Activated CD8-positive, alpha-beta memory T cell treated with anti-CD3 and anti-CD28 coated beads, Interleukin-2, amount 50 U/mL, for 4 hours (primary cell): Measurements from ENCODE around the gene SMIM36.
"Not testable (repeated sequence)": the region's sequence is repeated elsewhere in the genome, so short reads cannot be mapped to it uniquely, and the experiment has no call there.

ENCODE experiments used
- DNase-seq: peaks from one replicate; pipeline ENCODE4 v3.0.0-alpha.2; 2020

Gene SMIM36

DNA sequence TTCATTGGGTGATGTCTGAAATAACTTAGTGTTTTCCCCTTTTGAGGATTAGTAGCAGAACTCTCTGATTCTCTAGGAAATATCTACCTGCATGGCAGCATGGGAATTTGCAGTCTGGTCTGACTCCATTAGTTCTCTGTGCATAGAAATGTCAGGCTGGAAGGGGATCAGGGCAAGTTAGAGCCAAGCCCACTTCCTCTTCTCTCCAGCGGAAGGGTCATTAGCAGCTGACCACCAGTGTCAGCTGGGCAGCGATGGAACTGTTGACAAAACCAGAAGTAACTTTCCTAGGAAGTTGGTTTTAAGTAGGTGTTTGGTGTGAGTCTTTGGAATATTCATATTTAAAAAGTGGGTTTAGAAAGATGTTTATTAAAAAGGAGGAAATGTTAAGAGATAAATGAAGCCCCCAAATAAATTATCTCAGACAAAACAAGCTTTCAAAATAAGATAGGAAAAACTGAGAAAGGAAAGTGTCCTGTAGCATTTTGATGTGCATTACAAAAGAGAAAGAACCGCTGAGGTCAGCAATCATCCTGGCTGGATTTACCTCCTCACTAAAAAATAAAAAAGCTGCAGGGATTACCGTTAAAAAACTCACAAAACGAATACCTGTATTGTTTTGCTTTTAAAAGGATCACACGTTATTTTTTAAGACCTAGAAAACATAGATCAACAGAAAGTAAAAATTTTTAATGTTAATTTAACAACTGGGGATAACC, 57.3 kb downstream of the SMIM36 start:
- DNase-seq = no peak

DNA sequence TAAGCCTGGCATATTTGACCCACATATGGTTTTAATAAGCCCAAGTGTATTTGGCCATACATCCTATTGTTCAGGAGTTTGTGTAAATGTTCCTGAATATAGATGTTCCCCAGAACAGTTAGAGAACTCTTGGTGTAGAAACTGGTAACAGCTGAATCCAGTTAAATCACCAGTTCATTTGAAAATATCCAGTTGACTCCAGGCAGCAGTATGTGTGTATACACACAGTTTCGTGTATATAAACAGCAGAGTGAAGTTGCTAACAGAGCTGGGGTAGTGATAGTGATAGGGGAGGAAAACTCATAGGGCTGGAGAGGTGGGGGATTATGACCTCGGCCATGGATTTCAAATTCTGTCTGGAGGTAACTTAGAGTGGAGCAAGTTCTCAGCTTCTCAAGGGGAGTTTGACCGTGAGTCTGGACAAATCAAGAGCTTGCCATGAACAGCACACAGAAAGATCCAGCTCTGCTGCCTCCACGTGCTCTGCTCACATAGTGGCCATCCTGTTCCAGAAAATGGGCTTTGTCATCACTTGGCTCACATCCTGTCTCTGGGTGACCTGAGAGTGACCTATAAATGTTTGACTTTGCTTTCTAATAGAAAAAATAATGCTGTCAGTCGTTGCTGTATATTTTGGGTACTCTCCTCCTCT, 59.0 kb downstream of the SMIM36 start:
- no peak for DNase-seq

DNA sequence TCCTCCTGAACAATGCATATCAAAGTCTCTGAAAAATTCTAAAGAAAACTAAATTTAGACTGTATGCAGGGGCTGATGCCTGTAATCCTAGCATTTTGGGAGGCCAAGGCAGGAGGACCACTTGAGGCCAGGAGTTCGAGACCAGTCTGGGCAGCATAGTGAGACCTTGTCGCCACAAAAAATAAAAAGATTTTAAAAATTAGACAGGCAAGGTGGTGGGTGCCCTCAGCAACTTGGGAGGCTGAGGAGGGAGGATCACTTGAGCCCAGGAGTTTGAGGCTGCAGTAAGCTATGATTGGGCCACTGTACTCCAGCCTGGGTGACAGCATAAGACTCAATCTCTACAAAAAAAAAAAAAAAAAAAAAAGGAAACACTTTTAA, 59.5 kb downstream of the SMIM36 start:
- DNase-seq = no peak

DNA sequence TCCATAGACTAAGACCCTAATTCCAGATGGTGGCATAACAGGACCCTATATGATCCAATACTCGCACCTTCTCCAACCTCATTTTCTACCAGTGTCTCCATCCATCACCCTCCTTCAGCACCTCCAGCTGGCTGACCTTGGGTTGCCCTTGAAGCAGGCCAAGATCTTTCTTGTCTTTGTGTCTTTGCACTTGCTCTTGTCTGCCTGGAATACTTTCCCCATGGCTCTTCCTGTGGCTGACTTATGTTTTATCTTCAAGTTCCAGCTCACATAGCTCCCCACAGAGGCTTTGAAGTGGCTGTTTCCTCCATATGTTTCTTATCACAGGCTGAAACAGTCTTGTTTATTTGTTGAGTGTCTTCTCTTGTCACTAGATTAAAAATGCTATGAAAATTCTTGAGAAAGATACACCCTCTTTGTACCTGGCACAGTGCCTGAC, 60.0 kb downstream of the SMIM36 start:
- no peak for DNase-seq

DNA sequence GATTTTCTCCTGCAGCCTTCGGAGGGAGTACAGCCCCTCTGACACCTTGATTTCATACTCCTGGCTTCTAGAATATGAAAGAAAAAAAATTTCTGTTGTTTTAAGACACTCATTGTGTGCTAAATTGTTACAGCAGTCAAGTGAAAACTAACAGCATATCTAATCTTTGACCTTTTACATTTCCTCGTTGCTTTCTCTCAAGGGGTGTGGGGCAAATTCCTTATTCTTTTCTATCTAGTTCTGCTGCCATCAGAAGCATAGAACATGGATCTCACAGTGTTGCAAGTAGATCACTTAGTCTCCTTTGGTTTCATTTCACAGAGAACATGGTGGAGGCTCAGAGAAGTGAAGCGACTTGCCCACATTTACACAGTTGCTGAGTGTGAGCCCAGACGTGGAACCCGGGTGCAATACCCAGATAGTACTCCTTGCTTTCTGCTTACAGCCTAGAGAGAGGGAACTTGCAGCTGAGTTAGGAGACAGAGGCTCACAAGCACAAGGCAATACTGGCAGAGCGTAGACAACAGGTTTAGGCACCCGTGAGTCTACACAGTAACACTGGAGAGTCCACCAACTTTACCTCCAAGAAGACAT, 60.9 kb downstream of the SMIM36 start:
- no peak for DNase-seq

DNA sequence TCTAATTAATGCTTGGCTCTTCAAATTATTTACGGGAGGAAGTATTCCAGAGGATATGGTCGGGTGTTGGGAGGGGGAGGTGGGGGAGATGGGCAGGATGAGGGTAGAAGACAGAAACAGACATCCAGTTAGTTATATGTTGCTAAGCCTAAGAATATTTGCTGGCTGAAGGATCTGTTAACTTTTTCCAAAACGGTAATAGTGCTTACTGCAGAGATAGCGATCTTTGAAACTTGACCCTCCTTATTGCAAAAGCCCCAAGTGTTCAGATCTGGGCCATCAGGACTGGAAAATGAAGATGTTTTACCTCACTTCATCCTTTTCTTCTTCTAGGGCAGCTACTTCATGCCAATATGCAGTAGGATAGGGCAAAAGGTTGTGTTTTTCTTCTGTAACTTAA, 62.6 kb downstream of the SMIM36 start:
- DNase-seq = no peak

DNA sequence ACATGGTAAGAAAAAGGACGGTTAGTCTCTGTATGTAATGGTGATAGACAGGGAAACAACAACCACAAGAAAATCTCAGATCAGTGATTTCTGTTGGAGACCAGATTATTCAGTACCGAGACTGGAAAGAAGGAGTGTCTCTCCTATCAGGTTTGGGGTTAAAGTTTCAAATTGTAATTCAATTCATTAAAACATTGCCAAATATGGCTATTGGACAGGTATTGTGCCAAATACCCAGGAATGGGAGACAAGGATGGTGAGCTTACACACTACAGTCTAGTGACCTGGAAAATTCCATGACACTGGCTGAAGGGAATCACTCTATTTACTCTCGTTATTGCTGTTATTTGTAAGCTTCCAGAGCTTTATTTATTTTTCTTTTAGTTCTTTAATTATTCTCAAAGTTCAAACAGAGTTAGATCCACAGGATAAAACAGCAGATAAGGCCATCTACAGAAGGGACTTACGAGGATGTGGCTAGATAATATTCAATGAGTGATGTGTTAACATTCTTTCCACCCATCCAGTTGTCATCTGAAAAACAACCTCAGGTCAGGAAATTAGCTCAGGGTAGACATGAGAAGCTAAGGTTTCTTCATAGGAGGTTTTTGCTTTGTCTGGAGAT, 64.6 kb downstream of the SMIM36 start:
- DNase-seq = no peak

DNA sequence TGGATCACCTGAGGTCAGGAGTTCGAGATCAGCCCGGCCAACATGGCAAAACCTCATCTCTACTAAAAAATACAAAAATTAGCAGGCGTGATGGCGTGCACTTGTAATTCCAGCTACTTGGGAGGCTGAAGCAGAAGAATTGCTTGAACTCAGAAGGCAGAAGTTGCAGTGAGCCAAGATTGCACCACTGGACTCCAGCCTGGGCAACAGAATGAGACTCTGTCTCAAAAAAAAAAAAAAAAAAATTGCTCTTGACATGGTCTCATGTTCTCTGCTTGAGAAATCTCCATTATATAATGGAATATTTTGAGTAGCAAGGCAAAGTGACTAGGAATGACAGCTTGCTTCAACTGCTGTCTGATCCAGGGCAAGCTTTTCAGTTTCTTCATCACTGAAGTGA, 65.2 kb downstream of the SMIM36 start:
- DNase-seq = not testable (repeated sequence)

DNA sequence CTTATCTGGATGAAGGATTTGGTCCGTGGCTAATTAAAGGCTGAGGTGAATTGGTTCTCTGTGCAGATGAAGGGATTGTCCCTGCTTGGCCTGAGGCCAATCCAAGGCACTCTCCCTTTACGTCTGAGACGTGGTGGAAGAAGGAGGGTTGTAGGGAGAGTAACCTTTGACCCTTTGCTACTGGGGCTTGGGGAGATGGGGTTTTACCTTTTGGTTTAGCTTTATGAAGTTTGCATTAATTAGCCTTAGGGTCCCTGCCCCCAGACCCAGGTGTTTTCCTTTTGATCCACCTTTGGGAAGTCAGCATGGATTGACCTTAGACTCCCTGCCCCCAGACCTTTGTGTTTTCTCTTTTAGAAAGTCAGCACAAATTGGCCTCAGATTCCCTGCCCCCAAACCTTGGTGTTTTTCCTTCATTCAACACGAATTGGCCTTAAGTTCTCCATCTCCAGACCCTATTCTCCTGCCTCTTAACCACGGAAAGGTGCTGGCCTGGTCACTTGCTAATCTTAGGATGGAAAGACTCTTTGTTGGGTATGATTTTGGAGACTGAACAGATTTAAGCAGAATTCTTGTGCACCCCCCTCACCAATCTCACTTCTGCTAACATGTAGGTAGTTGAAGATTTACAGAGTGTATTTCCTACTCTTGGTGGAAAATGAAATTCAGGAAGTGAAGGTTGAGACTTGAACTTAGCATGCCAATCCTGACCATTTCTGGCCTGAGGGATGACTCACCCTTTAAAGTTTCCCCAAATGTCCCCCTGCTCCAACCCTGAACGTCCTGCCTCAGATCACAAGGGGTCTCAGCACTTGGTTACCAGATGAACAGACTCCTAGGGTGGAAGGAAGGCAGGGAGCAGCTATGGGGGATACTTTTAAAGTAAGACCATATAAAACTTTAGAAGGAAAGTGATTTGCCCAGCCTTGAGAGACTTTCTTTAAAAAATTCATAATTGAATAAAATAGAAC, 66.5 kb downstream of the SMIM36 start:
- no peak for DNase-seq

DNA sequence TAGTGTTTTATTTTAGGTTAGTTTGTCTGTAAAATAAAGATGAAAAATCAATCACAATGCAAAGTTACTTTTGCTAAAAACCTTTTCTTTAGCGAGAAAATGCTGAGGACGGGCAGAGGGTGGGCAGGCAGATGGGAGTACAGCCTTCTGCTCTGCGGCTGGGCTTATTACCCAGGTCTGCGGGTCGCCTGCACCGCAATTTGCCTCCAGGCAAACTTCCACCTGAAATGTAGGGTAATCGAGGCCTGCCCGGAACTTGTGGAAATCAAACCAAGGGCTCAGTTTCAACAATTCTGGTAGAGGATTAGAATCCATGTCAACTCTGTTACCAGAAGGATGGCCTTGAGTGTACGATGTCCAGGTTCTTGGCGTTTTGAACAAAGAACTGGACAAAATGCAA, 67.3 kb downstream of the SMIM36 start:
- DNase-seq = no peak

DNA sequence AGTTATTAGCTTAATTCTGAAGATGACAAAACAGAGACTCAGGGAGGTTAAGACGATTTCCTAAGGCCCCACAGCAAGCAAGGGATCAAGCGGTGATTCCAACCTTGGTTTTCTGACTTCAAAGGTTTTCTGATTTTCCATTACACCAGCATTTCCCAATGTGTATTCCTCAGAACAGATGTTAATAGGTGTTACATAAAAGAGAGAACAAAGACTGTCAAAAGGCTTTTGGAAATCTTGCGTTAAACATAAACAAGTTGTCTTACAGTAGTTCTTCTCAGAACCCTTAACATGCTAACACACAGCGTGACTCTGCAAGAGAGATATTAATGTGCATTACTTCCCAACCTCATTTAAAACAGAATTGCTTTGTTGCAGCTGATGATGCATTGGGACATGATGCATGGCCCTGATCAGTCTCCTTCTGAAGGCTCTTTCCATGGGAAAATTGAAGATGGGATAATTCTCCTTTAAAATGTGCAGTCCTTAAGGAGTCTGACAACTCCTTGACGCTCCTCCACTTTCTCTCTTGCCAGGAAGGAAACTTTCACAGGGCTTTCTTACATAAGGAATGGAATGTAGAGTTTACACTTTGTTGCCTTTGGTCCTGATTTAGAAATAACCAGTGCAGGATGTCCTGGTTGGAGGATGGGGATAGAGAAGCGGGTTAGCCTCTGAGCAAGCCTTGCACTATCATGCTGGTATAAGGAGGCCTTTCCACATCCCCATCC, 68.1 kb downstream of the SMIM36 start:
- no peak for DNase-seq

DNA sequence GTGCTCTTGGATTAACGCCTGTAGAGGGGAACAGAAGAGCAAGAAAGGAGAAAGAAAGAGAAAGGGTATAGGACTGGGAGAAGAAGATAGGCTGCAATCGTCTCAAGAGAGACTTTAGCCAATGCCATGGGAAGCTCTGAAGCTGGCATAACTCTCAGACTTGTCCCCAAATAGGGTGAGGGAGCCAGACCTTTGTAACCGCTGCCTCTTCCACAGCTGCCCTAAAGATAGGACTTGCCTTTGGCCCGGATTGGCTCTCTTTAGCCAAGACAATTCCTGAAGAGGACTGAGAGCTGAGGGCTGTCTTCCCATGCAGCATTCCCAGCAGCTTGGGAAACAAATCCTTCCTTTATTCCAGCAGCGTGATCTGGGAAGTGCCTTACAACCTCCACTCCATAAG, 68.8 kb downstream of the SMIM36 start:
- no peak for DNase-seq

DNA sequence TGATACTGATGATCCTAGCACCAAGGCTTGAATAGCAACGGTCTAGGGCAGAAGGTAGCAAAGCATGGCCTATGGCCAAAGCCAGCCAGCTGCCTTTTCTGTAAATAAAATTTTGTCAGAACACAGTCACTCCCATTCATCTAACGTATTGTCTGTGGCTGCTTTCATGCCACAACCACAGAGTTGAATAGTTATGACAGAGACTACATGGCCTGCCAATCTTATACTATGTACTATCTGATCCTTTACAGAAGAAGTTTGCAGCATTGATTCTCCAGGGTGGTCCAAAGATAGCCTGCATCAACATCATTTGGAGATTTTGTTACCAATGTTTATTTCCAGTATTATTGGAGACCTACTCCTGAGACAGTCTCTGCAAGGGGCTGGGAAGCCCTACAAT, 69.7 kb downstream of the SMIM36 start:
- no peak for DNase-seq

DNA sequence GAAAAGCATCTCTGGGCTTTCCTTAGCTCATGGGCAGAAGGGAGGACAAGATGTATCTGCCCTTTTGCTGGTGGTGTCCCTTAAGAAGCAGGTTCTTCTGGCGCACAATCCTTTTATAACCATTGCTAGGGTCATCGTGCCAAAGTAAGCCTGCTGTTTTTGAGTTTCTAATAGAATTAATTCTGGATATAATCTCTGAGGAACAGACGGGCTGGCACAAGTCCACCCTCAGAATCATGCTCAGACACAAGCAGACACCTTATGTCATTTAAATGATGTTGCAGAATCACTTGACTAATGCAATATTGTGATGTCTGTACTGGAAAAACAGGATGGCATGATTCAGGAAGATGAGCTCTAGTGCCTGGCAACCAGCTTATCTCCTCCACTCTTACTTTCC, 70.9 kb downstream of the SMIM36 start:
- DNase-seq = no peak

DNA sequence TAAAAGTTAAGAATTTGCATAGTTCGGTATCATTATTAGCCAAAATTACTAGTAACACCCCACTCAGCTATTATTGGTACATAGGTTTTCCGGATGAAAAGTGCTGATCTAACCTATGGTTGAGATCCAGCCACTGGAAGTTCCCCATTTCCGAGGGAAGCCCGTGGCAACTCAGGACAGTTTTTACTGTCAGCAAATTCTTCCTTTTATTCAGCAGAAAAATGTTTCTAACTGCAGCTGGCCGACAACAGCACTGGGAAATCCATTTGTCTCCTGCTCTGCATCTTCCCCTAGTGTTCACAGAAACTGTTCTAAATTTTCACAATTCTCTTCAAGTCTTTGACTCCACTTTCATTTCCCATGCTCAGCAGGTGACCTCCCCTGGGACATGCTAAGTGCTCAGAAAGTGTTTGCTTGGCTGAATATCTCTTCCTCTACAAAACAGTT, 74.1 kb downstream of the SMIM36 start:
- no peak for DNase-seq

DNA sequence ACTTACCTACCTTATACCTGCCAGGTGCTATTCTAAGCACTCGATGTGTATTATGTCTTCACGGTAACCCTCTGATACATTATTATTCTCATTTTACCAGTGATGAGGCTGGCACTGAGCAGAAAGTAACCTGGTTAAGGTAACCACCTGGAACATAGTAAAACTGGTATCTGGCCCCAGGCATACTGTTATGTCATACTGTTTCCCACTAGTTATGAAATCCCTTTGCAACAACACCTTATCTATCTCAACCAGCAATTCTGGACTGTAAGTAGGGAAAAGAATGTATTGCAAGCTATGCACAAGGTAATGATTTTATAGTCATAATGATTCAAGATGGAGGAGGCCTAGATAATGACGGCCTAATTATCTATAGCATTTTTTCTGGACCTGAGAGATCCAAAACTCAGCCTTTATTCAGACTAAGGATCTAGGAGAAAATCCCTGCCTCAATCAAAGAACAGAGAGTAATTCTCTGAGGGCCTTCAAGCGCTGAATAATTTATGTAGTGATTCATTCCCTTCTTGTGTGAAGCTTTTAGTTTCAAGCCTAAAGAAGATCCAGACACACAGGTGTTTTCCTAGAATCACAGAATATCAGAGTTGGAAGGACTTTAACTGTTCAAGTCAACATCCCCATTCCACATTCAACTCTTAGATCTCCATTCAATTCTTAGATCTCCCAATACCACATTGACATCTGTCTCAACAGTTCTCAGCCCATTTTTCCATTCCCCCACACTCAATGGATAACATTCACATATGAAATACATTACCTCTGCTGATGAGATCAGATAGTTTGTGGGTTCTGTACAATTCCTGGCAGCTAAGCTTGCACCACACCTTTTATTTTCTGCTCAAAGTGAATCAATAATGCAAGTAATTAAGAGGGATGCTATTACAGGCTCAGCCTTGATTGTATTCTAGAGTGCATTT, 74.8 kb downstream of the SMIM36 start:
- no peak for DNase-seq

DNA sequence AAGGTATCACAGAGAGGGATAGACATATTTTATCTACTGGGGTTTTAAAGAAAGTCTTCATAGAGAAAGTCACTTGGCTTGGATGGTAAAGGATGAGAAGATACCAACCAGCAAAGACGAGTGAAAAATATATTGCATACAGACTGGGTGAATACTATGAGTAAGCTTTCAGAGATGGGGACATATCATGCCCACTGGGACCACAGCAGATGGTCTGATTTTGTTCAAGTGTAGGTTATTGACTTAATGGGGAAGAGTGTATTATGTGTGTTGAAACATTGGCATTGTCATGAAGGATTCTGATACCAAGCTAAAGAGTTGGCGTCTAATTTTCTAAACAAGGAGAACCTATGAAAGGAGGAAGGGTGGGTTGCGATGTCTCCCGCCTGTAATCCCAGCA, 75.8 kb downstream of the SMIM36 start:
- no peak for DNase-seq

DNA sequence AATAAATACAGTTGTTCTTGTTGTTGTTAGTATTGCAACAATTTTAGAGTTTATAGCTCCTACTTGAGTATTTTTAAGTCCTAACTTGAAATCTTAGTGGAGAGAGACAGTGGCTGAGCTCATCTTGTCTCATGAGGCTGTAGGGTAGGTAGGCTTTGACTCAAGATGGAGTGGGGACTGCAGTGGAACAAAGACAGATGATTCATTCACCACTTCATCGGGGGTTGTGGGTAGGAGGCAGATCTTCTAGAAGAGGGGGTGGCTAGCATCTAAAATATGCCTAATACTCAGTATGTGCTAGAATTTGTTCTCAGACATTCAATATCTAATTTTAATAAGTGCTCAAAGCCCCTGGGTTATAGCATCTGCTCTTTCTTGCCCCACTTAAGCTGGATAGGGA, 76.5 kb downstream of the SMIM36 start:
- DNase-seq = no peak

DNA sequence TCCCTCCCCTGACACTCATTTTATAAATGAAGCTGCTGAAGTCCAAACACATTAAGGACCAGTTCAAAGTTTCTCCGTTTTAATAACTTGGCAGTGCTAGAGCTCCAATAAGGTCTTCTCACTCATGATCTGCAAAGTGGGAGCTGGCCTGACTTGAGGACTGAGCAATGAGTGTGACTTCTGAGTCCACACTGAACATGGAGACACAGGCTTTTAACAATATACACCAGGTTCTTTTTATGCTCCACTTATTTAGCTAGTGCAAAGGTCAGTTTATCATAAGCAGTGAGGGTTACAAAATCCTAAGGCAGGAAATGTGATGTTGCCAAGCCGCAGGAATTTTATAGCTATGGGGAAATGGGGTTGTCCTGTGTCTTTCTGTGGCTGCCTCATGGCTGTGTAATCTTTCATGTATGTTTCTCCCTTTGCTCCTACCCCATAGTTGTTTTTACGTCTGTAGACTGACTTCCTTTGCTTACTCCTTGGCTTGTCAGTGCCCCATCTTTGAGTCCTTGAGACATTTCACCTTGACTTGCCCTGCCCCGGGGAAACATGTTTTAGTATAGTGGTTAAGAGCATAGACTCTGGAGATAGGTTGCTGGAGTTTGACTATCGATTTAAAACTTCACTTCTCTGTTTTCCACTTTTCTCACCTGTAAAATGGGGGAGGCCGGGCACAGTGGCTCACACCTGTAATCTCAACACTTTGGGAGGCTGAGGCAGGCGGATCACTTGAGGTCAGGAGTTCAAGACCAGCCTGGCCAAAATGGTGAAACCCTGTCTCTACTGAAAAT, 77.4 kb downstream of the SMIM36 start:
- DNase-seq = no peak

DNA sequence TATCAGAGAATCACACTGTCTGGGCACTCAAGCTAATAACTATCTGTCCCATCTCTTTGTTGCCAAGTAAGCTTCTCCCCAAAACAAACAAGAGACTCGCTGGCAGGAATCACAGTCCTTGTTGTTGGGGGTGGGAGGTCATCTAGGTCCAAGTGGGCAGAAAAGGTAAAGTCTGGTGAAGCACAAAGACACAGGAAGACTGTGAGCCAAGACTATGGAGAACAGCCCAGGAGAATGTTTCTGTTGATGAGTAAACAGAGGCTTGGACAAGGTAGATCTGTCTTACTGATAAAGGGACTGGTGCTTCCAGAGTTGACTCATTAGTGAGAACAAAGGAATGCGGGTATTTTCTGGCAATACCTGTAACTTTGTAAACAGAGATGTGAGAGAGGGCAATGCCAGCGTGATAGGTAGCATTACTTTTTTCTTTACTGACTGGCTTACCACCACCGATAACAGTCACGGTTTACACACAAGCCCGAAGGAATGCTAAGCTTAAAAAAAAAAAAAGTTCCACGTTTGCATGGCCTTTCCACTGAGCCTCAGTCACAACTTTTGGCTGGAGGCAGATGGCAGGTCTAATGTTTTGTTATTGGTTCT, 78.1 kb downstream of the SMIM36 start:
- no peak for DNase-seq
